ENCODE measurements around the gene LRRC17. TPM values are rescaled to one million over a fixed set of nuclear protein-coding genes. Genes with fewer than 3 reads are reported as not detected.

The LRRC17 gene, protein sequence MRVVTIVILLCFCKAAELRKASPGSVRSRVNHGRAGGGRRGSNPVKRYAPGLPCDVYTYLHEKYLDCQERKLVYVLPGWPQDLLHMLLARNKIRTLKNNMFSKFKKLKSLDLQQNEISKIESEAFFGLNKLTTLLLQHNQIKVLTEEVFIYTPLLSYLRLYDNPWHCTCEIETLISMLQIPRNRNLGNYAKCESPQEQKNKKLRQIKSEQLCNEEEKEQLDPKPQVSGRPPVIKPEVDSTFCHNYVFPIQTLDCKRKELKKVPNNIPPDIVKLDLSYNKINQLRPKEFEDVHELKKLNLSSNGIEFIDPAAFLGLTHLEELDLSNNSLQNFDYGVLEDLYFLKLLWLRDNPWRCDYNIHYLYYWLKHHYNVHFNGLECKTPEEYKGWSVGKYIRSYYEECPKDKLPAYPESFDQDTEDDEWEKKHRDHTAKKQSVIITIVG
- total RNA-seq = under 1 TPM; 0.14 to 0.81 TPM

DNA sequence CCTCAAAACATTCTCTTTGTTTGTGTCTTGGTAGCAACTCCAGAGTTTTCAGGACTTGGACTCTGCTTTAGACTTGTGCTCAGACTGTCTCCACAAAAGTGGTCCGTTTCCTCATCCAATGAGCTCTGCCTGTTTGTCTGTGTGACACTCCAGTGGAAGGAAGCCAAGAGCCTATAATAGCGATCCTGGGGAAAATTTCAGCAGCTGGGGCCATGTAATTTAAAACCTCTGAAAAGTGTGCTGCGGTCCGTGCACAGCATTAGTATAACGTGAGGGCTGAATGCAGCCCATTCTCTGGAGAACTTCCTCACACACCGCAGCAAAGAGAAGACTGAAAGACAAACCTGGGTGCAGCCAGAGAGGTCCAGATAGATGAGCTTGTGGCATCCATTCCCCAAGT lies at the start of gene LRRC17:
LRRC17 (plus strand) TSS at position 259 of the 400 bp plus-strand sequence. CDS start 20,914 bp downstream, outside the sequence.
- no peaks in the 10 kb centered on the region for H3K9me3 Mint-ChIP-seq
- H3K4me3 Mint-ChIP-seq = no peak within 1 kb of the TSS
- no peak within 1 kb of the TSS for H3K27ac Mint-ChIP-seq
- H3K36me3 Mint-ChIP-seq = no peaks in the 10 kb centered on the region
- no peak for DNase-seq (ENCODE audit: low spot score)
- H3K4me1 Mint-ChIP-seq (ENCODE audit: low read depth in 2 of 2) = no peaks in the 10 kb centered on the region
- no peaks in the 10 kb centered on the region for H3K27me3 Mint-ChIP-seq
- no peak for ATAC-seq

DNA sequence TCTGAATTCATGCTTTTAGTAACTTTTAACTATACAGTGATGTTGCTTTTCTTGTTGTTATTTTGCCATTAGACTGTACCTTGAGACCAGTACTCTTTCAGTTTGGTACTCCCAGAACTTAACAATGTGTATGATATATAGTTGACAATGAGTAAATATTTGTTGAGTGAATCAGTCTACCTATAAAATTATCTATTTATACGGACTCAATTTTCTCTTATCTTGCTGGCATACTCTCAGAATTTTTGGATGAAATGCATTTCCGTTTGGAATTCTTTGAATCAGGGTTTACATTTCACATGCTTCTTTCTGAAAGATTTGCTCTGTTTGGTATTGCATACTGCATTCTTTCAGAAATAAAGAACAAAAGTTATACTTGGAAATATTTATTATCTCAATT lies 47.8 kb upstream of the LRRC17 start:
- H3K27ac Mint-ChIP-seq = no peak overlapping the region
- no peaks in the 10 kb centered on the region for H3K9me3 Mint-ChIP-seq
- no peak for ATAC-seq
- no peak for DNase-seq (ENCODE audit: low spot score)
- H3K36me3 Mint-ChIP-seq = no peaks in the 10 kb centered on the region
- H3K4me3 Mint-ChIP-seq = no peak overlapping the region
- H3K27me3 Mint-ChIP-seq = peaks cover 0 to 3% of the 10 kb centered on the region in 2 donors
- no peaks in the 10 kb centered on the region for H3K4me1 Mint-ChIP-seq (ENCODE audit: low read depth in 2 of 2)

DNA sequence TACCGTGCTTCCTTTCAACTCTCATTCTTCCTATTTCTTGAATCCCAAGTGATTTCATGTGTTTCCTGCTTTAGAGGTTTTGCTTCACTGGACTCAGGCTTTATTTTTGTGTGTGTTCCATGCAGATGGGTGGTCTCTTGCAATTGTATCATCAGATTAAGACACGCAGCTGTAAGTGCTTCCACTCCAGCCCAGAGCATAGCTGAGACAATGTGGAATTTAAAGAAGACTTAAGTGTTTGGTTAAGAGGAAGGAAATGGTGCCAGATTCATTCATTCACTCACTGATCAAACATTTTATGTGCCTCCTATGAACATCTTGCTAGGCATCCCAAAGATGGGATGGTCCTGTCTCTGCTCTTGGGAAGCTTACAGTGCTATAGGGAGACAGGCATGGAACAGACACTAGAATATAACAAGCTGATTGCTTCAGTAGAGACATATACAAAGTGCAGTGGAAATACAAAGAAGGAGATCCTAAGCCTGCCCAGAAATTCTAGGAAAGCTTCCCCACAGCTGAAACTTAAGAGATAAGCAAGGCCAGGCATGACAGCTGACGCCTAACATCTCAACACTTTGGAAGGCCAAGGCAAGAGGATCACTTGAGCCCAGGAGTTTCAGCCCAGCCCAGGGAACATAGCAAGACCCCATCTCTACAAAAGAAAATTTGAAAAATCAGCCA lies 46.1 kb upstream of the LRRC17 start:
- H3K4me3 Mint-ChIP-seq = no peak overlapping the region
- no peak for ATAC-seq
- no peaks in the 10 kb centered on the region for H3K9me3 Mint-ChIP-seq
- peaks cover 0 to 3% of the 10 kb centered on the region in 2 donors for H3K27me3 Mint-ChIP-seq
- no peak overlapping the region for H3K27ac Mint-ChIP-seq
- no peaks in the 10 kb centered on the region for H3K4me1 Mint-ChIP-seq (ENCODE audit: low read depth in 2 of 2)
- no peaks in the 10 kb centered on the region for H3K36me3 Mint-ChIP-seq
- no peak for DNase-seq (ENCODE audit: low spot score)

DNA sequence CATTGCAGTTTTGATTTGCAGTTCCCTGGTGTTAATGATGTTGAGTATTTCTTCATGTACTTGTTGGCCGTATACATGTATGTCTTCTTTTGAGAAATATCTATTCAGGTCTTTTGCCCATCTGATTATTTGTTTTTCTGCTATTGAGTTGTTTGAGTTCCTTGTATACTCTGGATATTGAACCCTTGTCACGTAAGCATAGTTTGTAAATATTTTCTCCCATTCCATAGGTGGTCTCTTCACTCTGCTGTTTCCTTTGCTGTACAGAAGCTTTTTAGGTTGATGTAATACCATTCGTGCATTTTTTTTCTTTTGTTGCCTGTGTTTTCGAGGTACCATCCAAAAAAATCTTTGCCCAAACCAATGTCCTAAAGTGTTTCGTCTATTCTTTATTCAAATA lies 43.6 kb upstream of the LRRC17 start:
- peaks cover 6 to 10% of the 10 kb centered on the region in 2 donors for H3K4me1 Mint-ChIP-seq (ENCODE audit: low read depth in 2 of 2)
- DNase-seq (ENCODE audit: low spot score) (no peak), ATAC-seq (no peak)
- H3K27ac Mint-ChIP-seq = no peak overlapping the region
- H3K36me3 Mint-ChIP-seq = no peaks in the 10 kb centered on the region
- H3K27me3 Mint-ChIP-seq = peaks cover 3 to 7% of the 10 kb centered on the region in 2 donors
- H3K9me3 Mint-ChIP-seq = no peaks in the 10 kb centered on the region
- no peak overlapping the region for H3K4me3 Mint-ChIP-seq

DNA sequence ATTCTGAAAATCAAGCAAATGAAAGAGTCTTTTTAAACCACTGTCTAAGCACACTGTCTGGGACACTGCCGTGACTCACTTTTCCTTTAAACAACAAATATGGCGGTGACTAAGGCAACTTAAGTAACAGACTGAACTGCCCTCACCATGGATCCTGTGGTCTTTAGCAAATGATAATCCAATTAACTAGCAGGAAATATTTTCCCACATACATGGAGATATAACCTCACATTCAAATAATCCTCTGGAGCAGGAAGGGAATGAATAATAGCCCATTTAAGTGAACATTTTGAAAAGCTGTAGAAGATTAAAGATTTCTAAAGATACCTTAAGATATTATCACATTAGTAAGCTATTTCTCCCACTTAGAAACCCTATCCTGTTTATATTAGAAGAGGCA lies 40.3 kb upstream of the LRRC17 start:
- Mint-ChIP-seq H3K4me3 (no peak overlapping the region), H3K4me1 (ENCODE audit: low read depth in 2 of 2) (peaks cover 14 to 16% of the 10 kb centered on the region in 2 donors), H3K36me3 (no peaks in the 10 kb centered on the region), H3K27ac (no peak overlapping the region), H3K9me3 (no peaks in the 10 kb centered on the region), H3K27me3 (peaks cover 2 to 7% of the 10 kb centered on the region in 2 donors)
- ATAC-seq = no peak
- DNase-seq (ENCODE audit: low spot score) = no peak

DNA sequence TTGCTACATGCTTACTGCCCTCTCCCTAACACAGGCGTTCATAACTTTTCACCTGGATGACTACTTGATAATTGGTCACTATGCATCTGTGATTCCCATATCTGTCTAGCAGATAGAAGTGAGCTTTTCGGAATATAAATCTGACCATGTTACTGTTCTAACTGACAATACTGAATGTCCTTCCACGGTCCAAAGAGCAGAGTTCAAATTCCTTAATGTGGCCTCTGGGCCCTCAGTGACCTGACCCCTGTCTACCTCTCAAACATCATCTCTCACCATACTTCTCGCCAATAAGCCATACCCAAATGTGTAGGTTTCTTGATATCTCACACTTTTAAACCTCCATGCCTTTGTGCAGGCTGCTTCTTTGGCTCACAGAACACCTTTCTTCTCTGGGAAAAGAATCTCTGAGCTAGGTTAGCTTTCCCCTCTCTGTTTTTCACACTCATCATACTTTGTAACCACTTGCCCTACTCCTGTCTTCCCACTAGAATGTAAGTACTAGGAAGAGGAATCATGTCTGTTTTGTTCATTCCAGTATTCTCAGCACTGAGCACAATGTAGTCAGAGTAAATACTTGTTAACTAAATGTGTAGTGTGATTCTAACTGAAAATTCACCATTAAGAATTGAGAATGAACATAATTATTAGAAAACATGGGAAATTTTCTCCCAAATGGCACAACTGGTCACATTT lies 39.2 kb upstream of the LRRC17 start:
- ATAC-seq (no peak), DNase-seq (ENCODE audit: low spot score) (no peak)
- H3K36me3 Mint-ChIP-seq = no peaks in the 10 kb centered on the region
- peaks cover 14 to 16% of the 10 kb centered on the region in 2 donors for H3K4me1 Mint-ChIP-seq (ENCODE audit: low read depth in 2 of 2)
- H3K27ac Mint-ChIP-seq = peak overlapping the region; percentile 1 to 9
- no peaks in the 10 kb centered on the region for H3K9me3 Mint-ChIP-seq
- H3K27me3 Mint-ChIP-seq = peaks cover 2 to 7% of the 10 kb centered on the region in 2 donors
- H3K4me3 Mint-ChIP-seq = peak overlapping the region; percentile 4

DNA sequence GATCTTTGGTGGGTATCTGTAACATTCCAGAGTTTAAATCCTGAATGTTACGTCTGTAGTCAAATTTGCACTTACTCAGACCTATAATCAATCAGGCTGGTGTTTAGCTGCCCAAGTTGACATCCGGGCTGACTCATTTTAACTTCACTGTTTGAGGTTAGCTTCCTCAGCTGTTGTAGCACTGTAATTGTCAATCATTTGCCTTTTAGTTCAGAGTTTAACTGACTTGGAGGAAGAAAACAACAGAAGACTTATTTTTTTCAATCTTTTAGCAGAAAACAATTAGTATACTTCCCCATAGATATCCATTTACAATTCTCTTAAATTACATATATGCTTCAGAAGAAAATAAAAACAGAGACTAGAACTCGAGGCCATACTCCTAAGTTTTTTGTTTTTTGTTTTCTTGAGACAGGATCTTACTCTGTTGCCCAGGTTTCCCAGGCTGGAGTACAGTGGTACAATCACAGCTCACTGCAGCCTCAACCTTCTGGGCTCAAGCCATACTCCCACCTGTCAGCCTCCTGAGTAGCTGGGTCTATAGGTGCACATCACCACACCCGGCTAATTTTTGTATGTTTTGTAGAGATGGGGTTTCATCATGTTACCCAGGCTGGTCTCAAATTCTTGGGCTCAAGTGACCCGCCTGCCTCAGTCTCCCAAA lies 38.5 kb upstream of the LRRC17 start:
- peaks cover 2 to 7% of the 10 kb centered on the region in 2 donors for H3K27me3 Mint-ChIP-seq
- H3K4me3 Mint-ChIP-seq = peak overlapping the region; percentile 4

DNA sequence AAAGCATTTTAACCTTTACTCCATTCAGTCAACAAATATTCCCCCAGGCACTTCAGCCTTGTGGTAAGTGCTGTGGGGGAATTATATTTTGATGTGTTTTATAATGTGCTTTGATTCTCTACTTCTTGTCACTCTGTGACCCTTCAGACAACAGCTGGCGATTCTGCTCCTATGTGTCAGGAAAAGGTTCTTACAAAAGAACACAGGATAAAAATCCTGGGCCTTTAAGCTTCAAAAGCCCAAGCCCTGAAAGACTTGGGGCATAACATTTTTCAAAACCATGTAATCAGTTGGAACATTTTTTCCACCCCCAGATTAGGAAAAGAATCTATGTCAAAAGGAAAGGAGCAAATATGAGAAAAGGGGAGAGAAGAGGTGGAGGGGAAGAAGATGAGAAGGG lies 37.8 kb upstream of the LRRC17 start:
- Mint-ChIP-seq H3K4me3 (no peak overlapping the region), H3K4me1 (ENCODE audit: low read depth in 2 of 2) (peaks cover 14 to 16% of the 10 kb centered on the region in 2 donors), H3K36me3 (no peaks in the 10 kb centered on the region), H3K27me3 (peaks cover 2 to 7% of the 10 kb centered on the region in 2 donors), H3K9me3 (no peaks in the 10 kb centered on the region), H3K27ac (peak overlapping the region in 1 of 2 donors; percentile 25)
- ATAC-seq (no peak), DNase-seq (ENCODE audit: low spot score) (no peak)

More for the DNA sequence above, 38.5 kb upstream of the LRRC17 start:
- DNase-seq (ENCODE audit: low spot score) (no peak), ATAC-seq (peak; percentile 81 to 84)
- H3K4me1 Mint-ChIP-seq (ENCODE audit: low read depth in 2 of 2) = peaks cover 14 to 16% of the 10 kb centered on the region in 2 donors
- peak overlapping the region; percentile 1 to 9 for H3K27ac Mint-ChIP-seq
- no peaks in the 10 kb centered on the region for H3K9me3 Mint-ChIP-seq
- no peaks in the 10 kb centered on the region for H3K36me3 Mint-ChIP-seq

DNA sequence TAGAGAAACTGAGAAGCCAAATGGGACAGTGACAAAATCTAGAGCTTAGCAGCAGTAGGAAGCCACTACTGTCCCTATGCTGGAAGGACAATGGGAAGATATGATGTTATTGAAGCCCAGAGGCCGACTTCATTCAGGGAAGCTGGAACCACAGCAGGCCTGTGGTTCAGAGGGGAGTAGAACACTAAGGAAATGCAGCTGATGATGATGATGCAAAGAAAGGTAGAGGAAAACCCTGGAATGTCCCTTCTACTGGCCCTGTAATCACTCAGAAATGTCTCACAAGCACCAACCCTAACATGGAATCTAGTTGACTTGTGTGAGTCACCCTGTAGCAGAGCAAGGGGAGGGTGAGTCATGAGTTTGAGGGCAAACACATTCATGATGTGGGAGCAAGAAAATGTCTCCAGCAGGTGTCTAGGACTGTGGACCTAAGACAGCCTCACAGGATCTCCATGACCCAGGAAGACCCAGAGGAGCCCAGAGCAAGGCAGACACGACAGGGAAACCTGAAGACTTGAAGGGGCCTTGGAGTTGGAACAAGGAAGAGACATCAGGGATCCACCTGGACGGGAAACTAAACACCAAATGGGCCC lies 37.0 kb upstream of the LRRC17 start:
- DNase-seq (ENCODE audit: low spot score) (no peak), ATAC-seq (peak; percentile 69 to 86)
- peaks cover 2 to 7% of the 10 kb centered on the region in 2 donors for H3K27me3 Mint-ChIP-seq
- no peaks in the 10 kb centered on the region for H3K36me3 Mint-ChIP-seq
- no peak overlapping the region for H3K4me3 Mint-ChIP-seq
- H3K9me3 Mint-ChIP-seq = no peaks in the 10 kb centered on the region
- peaks cover 14 to 16% of the 10 kb centered on the region in 2 donors for H3K4me1 Mint-ChIP-seq (ENCODE audit: low read depth in 2 of 2)
- no peak overlapping the region for H3K27ac Mint-ChIP-seq

DNA sequence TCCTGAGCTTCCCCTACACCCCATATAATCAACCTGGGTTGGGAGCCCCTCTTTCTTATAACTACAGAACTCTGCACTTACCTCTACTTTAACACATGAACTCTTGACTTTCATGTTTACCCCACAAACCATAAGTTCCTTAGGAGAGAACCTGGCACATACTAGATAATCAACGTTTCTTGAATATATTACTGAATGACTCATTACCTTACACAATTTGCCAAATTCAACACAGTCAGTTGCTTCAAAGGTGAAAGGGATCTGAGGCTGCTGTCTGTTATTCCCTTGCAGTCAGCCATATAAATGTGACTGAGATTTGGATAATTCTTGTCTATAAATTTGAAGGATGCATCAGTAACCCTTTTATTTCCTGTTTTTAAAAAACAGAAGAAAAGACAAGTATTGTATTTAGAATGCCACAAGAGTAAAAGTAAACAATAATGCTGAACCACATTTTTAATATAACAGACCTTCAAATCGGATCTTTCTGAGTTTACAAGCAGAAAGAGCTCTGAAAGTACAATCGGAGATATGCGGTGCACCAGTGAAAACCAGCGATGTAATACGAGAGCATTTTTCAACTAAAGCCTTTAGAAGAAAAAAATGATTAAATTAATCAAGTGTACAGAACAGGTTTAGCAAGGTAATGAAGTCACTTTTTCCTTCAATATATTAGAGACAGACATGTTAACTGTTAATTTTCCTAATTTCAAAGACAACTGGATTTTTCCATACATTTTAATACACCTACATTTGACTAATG lies 29.5 kb upstream of the LRRC17 start:
- Mint-ChIP-seq H3K36me3 (no peaks in the 10 kb centered on the region), H3K27ac (no peak overlapping the region)

DNA sequence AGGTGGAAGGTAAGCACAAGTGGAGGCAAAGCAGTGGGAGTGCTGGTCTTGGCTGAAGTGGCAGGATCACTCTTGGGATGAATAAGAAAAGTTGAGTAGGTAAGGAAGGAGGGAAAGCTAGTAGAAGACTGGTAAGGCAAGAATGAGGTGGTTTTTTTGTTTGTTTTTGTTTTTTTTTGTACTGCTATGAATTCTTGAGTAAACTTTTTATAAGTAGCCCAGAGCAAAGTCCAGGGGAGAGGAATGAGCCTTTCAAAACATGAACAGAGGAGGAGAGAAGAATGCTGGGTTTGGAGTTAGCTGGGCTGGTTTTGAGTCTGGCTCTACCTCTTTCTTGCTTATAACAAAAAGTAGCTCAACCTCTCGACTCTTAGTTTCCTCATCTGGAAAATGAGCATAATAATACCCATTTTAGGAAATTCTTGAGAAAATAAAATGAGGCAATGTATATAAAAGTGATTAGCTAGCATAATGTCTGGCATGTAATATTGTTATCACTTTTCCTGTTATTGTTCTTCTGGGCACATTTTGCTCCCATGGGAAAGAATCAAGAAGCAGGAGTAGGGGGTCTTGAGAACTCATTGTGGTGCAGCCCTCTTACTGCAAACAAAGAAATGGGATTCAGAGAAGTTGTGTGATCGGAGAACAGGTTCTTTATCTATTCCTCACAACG lies 24.1 kb upstream of the LRRC17 start:
- no peak for DNase-seq (ENCODE audit: low spot score)
- Mint-ChIP-seq H3K4me1 (ENCODE audit: low read depth in 2 of 2) (peaks cover 0 to 3% of the 10 kb centered on the region in 2 donors), H3K9me3 (no peaks in the 10 kb centered on the region), H3K27me3 (peaks cover 2 to 18% of the 10 kb centered on the region in 2 donors), H3K27ac (no peak overlapping the region), H3K36me3 (no peaks in the 10 kb centered on the region), H3K4me3 (no peak overlapping the region)
- no peak for ATAC-seq

More for the DNA sequence above, 29.5 kb upstream of the LRRC17 start:
- ATAC-seq (no peak), DNase-seq (ENCODE audit: low spot score) (no peak)
- Mint-ChIP-seq H3K9me3 (no peaks in the 10 kb centered on the region), H3K27me3 (peaks cover 0 to 7% of the 10 kb centered on the region in 2 donors), H3K4me1 (ENCODE audit: low read depth in 2 of 2) (no peaks in the 10 kb centered on the region), H3K4me3 (no peak overlapping the region)

DNA sequence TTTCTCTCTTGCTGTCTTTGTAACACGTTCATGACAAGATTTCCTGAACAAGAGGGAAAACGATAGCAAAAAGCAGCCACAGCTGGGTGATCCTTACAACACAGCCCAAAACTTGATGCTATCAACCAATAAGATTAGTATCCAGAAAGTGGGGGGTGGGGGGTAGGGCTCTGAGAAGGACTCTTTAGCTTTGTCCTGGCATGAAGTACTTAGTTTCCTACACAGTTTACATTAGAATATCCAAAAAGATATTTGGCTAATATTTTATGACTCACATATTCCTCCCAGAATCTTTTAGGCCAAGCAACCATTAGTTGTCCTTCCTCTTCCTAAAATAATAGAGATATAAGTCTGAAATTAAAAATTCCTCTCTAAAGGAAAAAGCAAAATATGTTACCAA lies 22.9 kb upstream of the LRRC17 start:
- Mint-ChIP-seq H3K4me1 (ENCODE audit: low read depth in 2 of 2) (peaks cover 0 to 3% of the 10 kb centered on the region in 2 donors), H3K27me3 (peaks cover 2 to 18% of the 10 kb centered on the region in 2 donors), H3K4me3 (no peak overlapping the region), H3K9me3 (no peaks in the 10 kb centered on the region), H3K27ac (no peak overlapping the region), H3K36me3 (no peaks in the 10 kb centered on the region)
- no peak for ATAC-seq
- DNase-seq (ENCODE audit: low spot score) = no peak

Measured in natural killer cell treated with Interleukin-12 subunit alpha and Interleukin-12 subunit beta and Interleukin-15 and Interleukin-18, amount 100 ng/mL, for 72 hours (primary cell).